SJSA1 (cell line): ENCODE measurements around the gene SLC30A1. TPM values are rescaled to one million over a fixed set of nuclear protein-coding genes. Genes with fewer than 3 reads are reported as not detected.

ENCODE experiments used
- DNase-seq, 2 experiments: peaks; one replicate each; pipeline ENCODE4 v3.0.0-alpha.2; 2015 to 2020; ENCODE audit warnings: low spot score in 2 of 2, low read depth in 1 of 2
- H3K27ac ChIP-seq: fragments of 250-450 bp; sonication (Bioruptor Pico); 2 replicates; pipeline ENCODE4 v1.5.1; 2020; ENCODE audit warnings: mild to moderate bottlenecking, moderate library complexity
- H3K27me3 ChIP-seq: fragments of 250-450 bp; sonication (Bioruptor Pico); replicated peaks from 2 replicates; pipeline ENCODE4 v1.5.1; 2020; ENCODE audit warnings: mild to moderate bottlenecking, moderate library complexity
- H3K36me3 ChIP-seq: fragments of 250-450 bp; sonication (Bioruptor Pico); 2 replicates; pipeline ENCODE4 v1.5.1; 2020; ENCODE audit warnings: mild to moderate bottlenecking
- H3K4me1 ChIP-seq: fragments of 250-450 bp; sonication (Bioruptor Pico); replicated peaks from 2 replicates; pipeline ENCODE4 v1.6.1; 2021; ENCODE audit warnings: mild to moderate bottlenecking
- H3K4me3 ChIP-seq: fragments of 250-450 bp; sonication (Bioruptor Pico); 2 replicates; pipeline ENCODE4 v1.5.1; 2020; ENCODE audit warnings: mild to moderate bottlenecking
- H3K9me3 ChIP-seq: fragments of 250-450 bp; sonication (Bioruptor Pico); replicated peaks from 2 replicates; pipeline ENCODE4 v1.5.1; 2020; ENCODE audit warnings: mild to moderate bottlenecking
- total RNA-seq: library from RNA; depleted of rRNA; stranded (reverse); fragments of >200 nt; shearing (Covaris generic); gene quantifications from 2 replicates; pipeline ENCODE4 v1.2.3, GENCODE V29; 2014

The SLC30A1 gene
- total RNA-seq, 1 experiment from 2014 or later, result 14.5 TPM

DNA sequence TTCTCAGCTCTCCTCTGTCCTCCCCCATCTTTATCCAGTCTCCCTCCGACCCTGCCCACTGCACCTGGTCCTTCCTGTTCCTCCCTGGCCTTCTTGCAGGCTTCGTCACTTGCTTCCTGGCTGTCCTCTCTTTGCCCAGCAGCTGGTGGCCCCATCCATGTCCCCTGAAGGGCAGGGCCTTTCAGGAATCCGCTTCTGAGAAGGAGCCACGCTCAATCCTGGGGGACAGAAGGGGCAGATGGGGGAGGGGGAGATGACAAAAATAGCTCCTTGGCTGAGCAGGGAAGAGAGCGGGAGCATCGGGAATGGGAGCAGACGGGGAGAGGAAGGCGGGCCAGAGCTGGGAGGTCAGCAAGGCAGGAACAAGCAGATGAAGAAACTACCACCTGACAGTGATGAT, 40.7 kb downstream of the SLC30A1 start:
- no peaks in the 10 kb centered on the region for H3K36me3 ChIP-seq
- DNase-seq, result no peak
- no peak overlapping the region for H3K27ac ChIP-seq
- no peaks in the 10 kb centered on the region for H3K27me3 ChIP-seq
- no peaks in the 10 kb centered on the region for H3K9me3 ChIP-seq
- H3K4me3 ChIP-seq, result no peak overlapping the region
- H3K4me1 ChIP-seq, result no peaks in the 10 kb centered on the region

DNA sequence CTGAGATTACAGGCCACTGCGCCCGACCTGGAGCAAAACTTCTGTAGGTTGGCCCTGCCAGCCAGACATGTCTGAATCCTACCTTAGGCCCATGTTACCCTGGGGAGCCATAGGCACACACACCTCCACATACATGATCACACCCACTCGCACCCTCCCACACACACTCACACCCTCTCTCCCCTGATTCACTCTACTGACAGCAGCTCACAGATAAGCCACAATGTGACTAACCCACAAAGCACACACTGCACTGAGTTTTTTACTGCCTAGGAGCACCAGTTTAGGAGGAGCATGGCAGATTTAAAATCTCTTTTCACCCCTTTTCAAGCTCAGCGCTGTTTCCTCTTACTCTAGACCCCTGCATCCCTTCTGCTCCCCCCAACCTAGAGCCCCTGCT, 41.7 kb downstream of the SLC30A1 start:
- H3K27me3 ChIP-seq, result no peaks in the 10 kb centered on the region
- H3K4me1 ChIP-seq, result no peaks in the 10 kb centered on the region
- no peaks in the 10 kb centered on the region for H3K36me3 ChIP-seq
- H3K9me3 ChIP-seq, result no peaks in the 10 kb centered on the region
- no peak overlapping the region for H3K27ac ChIP-seq
- no peak for DNase-seq
- no peak overlapping the region for H3K4me3 ChIP-seq

DNA sequence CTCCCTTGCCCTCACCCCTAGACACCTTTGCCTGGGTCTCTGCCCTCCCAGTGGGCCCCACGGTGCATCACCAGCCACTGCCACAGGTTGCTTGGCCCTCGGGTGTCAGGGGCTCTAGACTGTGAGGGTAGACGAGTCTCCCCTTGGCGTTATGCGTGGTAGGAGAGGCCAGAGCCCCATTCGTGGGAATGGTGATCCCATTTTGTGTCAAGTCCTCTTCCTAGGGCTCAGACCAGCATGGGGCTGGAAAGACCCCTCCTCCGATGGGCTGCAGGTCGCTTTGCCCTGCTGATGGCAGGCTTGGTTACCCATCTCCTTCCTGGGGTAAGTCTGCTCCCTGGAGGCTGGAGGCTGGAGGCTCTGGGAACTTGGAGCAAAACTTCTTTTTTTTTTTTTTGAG, 42.4 kb downstream of the SLC30A1 start:
- DNase-seq, result no peak
- Histone ChIP-seq H3K27ac (no peak overlapping the region), H3K27me3 (no peaks in the 10 kb centered on the region), H3K4me3 (no peak overlapping the region), H3K4me1 (no peaks in the 10 kb centered on the region), H3K9me3 (no peaks in the 10 kb centered on the region), H3K36me3 (no peaks in the 10 kb centered on the region)

DNA sequence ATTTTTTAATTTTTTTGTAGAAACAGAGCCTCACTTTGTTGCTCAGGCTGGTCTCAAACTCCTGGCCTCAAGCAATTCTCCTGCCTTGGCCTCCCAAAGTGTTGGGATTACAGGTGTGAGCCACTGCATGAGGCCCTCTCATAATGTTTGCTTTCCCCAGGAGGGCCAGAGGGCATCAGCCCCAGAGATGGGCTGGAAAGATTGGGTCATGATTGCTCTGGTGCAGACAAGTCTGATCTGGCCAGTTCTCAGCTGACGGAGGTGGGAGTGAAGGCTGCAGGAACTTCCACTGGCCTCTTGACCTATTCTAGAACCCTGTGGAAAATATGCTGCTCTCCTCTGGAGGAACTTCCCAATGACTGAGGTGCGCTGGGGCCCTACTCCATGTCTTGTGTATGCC, 43.6 kb downstream of the SLC30A1 start:
- H3K4me3 ChIP-seq, result no peak overlapping the region
- no peaks in the 10 kb centered on the region for H3K4me1 ChIP-seq
- H3K36me3 ChIP-seq, result no peaks in the 10 kb centered on the region
- H3K9me3 ChIP-seq, result no peaks in the 10 kb centered on the region
- no peak for DNase-seq
- no peaks in the 10 kb centered on the region for H3K27me3 ChIP-seq
- no peak overlapping the region for H3K27ac ChIP-seq

DNA sequence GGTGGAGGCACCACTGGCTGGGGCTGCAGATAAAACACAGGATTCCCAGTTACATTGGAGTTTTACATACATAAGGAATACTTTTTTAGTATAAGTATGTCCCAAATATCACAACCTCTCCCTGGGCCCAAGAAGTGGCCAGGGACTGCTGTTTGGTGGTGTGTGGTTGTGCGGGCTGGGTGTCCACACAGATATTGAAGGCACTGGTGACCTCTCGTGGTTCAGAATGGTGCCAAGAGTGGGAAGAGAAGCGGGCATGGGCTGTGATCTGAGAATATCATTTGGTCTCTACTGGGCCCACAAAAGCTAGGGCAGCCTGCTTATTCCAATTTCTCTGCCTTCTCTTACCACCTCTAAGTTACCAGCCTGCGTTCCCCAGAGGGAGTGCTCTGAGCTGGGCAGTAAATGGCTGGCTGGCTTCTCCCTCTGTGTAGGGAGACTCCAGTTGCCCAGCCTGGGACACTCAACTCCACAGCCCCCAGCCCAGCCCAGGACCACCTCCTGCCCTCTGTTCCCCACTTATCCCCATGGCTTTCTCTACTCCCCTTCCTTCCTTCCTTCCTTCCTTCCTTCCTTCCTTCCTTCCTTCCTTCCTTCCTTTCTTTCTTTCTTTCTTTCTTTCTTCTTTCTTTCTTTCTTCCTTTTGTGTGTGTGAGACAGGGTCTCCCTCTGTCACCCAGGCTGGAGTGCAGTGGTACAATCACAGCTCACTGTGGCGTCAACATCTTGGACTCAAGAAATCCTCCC, 44.2 kb downstream of the SLC30A1 start:
- Histone ChIP-seq H3K27ac (no peak overlapping the region), H3K4me1 (no peaks in the 10 kb centered on the region), H3K27me3 (no peaks in the 10 kb centered on the region), H3K36me3 (no peaks in the 10 kb centered on the region), H3K4me3 (no peak overlapping the region), H3K9me3 (no peaks in the 10 kb centered on the region)
- DNase-seq, result no peak

DNA sequence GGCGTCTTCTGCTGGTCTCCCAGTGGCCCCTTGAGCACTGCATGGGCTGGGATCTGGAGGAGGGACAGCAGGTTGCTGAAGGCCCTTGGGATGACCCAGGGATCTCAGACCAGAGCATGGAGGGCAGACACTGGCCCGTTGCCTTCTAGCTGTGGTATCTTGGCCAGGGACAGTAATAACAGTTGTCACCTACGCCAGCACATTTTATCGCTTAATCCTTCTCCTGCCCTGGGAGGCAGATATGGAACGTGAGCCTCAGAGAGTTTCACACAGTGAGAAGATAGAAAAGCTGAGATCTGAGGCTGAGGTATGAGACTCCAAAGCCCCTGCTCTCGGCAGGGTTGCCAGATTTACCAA, 46.9 kb downstream of the SLC30A1 start:
- H3K9me3 ChIP-seq, result no peaks in the 10 kb centered on the region
- DNase-seq, result no peak

DNA sequence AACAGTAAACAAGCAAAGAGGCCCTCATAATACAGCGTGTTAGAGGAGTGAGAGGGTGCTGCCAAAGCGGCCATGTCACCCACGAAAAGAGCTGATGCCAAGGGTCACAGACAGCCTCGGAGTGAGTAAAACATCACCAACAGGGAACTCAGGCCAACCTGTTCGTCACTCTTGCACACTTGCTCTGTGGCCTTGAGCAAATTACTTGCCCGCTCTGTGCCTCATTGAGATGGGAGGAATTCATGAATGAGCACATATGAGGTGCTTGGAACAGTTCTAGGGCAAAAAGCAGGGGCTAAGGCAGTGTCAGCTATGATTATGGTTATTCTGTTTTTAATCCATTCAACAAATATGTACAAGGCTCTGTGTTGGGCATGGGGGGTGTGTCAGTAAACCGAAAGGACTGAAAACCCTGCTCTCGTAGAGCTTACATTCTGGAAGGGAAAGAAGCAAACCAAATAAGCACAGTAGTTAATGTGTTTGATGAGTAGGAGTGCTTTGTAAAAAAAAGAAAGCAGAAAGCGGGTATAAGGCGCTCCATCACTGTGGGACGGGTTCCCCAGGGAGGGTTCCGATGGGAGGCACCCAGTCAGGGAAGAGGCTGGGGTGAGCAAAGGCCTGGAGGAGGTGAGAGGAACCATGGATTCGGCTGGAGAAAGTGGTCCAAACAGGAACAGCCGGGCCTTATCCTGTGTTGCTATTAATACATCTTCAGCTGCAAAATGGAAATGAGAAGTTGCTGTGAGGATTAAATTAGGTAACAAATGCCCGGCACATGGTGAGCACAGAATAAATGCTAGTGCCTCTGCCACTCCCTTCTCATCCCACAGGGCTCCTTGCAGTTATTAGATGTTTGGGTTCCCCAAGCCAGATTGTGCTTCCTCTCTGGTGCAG, 47.5 kb downstream of the SLC30A1 start:
- H3K9me3 ChIP-seq, result no peaks in the 10 kb centered on the region
- H3K27ac ChIP-seq, result no peak overlapping the region
- H3K4me3 ChIP-seq, result no peak overlapping the region
- DNase-seq, result no peak
- no peaks in the 10 kb centered on the region for H3K27me3 ChIP-seq
- H3K4me1 ChIP-seq, result no peaks in the 10 kb centered on the region
- no peaks in the 10 kb centered on the region for H3K36me3 ChIP-seq

More for the DNA sequence above, 46.9 kb downstream of the SLC30A1 start:
- H3K4me3 ChIP-seq, result no peak overlapping the region
- no peaks in the 10 kb centered on the region for H3K27me3 ChIP-seq
- no peaks in the 10 kb centered on the region for H3K4me1 ChIP-seq
- no peaks in the 10 kb centered on the region for H3K36me3 ChIP-seq
- H3K27ac ChIP-seq, result no peak overlapping the region

DNA sequence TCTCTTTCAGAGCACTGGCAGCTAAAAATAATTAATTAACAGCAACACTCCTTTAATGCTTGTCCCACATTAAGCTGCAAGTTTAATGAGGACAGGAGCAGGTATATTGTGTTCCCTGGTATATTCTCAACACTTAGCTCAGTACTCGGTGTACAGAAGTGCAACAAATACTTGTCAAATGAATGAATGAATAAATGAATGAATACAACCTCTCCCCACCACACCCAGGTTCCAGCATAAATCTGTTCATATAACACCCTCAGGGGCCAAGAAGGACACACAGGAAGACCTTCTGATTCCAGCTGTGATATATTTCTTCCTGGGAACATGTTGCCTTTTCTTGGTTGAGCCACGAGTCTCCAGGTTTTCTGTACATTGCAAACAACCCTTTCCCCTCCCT, 48.9 kb downstream of the SLC30A1 start:
- no peaks in the 10 kb centered on the region for H3K9me3 ChIP-seq
- H3K27ac ChIP-seq, result no peak overlapping the region
- no peaks in the 10 kb centered on the region for H3K27me3 ChIP-seq
- no peaks in the 10 kb centered on the region for H3K36me3 ChIP-seq
- no peak overlapping the region for H3K4me3 ChIP-seq
- no peaks in the 10 kb centered on the region for H3K4me1 ChIP-seq
- DNase-seq, result no peak

DNA sequence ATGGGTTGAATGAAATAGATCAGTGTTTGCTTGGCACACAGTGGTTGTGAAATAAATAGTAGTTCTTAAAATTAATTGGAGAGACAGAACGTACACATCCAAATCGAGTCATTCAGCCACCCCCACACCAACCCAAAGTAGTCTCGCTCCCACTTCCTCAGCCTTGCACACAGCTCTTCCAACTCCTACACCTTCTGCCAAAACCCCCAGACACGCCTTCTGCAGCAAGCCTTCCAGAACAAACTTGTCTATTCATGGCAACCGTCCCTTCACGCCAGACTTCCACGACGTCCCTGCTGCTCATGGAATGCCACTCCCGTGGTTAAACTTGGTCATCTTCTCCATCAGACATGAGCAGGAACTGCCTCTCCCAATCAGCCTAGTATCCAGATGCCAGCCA, 49.5 kb downstream of the SLC30A1 start:
- H3K36me3 ChIP-seq, result no peaks in the 10 kb centered on the region
- H3K27ac ChIP-seq, result no peak overlapping the region

DNA sequence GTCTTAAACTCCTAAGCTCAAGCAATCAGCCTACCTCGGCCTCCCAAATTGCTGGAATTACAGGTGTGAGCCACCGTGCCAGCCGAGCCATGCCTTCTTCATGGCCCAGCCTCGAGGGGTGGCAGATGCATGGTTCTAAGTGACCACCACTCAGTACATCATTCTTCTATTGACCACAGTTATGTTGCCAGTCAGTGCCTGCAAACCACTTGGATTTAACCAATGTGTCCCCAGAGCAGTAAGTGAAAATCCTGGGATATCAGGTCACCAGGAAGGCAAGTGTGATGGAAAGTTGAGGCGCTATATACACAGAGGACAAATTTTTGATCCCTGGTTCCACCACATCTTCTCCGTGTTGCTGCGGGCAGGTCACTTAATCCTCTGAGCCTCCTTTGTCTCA, 50.0 kb downstream of the SLC30A1 start:
- H3K27ac ChIP-seq, result no peak overlapping the region
- H3K4me3 ChIP-seq, result no peak overlapping the region
- no peak for DNase-seq

More for the DNA sequence above, 49.5 kb downstream of the SLC30A1 start:
- no peak for DNase-seq
- no peak overlapping the region for H3K4me3 ChIP-seq
- H3K9me3 ChIP-seq, result no peaks in the 10 kb centered on the region
- H3K27me3 ChIP-seq, result no peaks in the 10 kb centered on the region
- H3K4me1 ChIP-seq, result no peaks in the 10 kb centered on the region

DNA sequence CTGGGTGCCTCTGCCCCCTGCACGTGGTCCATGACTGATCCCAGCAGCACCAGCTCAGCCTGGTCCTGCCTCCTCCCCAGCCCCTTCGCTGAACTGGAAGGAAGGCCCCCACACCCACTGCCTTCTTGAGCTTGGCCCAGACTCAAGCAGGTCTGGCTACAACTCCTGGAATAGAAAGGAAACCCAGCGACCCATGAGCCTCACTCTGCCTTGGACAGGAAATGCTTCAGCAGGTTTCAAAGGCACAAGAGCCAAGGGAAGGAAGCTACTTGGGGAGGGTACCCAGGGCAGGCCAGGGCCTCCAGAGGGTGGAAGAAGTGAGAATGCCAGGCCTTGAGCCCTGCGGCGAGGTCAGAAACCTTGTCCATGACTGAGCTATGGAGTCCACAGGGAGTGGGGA, 51.1 kb downstream of the SLC30A1 start:
- no peaks in the 10 kb centered on the region for H3K9me3 ChIP-seq
- H3K4me3 ChIP-seq, result no peak overlapping the region
- H3K27me3 ChIP-seq, result no peaks in the 10 kb centered on the region
- H3K36me3 ChIP-seq, result no peaks in the 10 kb centered on the region
- H3K27ac ChIP-seq, result no peak overlapping the region
- DNase-seq, result no peak
- H3K4me1 ChIP-seq, result no peaks in the 10 kb centered on the region

More for the DNA sequence above, 50.0 kb downstream of the SLC30A1 start:
- Histone ChIP-seq H3K9me3 (no peaks in the 10 kb centered on the region), H3K4me1 (no peaks in the 10 kb centered on the region), H3K27me3 (no peaks in the 10 kb centered on the region), H3K36me3 (no peaks in the 10 kb centered on the region)

DNA sequence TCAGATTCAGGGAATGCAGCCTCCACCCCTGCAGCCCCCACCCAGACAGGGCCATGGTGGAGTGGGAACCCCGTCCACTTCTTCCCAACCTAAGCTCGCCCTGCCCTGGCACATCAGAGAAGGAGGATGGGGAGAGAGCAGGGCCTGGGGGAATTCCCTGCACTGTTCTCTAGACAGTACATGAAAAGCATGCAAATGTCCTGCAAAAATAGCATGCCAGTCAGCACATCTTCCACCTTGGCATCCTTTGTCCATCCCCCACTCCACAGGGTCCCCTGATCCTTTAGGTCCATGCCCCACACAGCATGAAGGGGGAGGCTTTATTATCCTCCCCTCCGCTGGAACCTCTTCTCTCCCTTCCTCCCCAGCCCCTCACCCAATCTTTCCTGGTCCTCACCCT, 52.0 kb downstream of the SLC30A1 start:
- Histone ChIP-seq H3K27me3 (no peaks in the 10 kb centered on the region), H3K4me3 (no peak overlapping the region), H3K36me3 (no peaks in the 10 kb centered on the region), H3K9me3 (no peaks in the 10 kb centered on the region), H3K4me1 (no peaks in the 10 kb centered on the region), H3K27ac (no peak overlapping the region)
- DNase-seq, result no peak

DNA sequence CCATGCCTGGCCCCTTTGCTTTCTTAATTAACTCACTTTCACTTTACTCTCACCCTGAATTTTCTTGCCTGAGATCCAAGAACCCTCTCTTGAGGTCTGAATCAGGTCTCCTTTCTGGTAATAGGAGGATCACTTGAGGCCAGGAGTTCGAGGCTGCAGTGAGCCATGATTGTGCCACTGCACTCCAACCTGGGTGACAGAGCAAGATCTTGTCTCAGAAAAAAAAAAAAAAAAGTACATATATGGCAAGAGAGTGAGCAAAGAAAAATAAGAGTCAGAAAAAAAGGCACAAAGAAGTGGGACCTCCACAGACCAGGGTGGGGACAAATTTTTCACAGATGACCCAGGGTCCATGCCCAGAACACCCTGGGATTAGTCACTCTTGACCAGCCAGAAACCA, 52.9 kb downstream of the SLC30A1 start:
- no peaks in the 10 kb centered on the region for H3K9me3 ChIP-seq
- H3K27ac ChIP-seq, result no peak overlapping the region
- H3K36me3 ChIP-seq, result no peaks in the 10 kb centered on the region
- DNase-seq, result no peak
- no peak overlapping the region for H3K4me3 ChIP-seq
- H3K27me3 ChIP-seq, result no peaks in the 10 kb centered on the region
- no peaks in the 10 kb centered on the region for H3K4me1 ChIP-seq

DNA sequence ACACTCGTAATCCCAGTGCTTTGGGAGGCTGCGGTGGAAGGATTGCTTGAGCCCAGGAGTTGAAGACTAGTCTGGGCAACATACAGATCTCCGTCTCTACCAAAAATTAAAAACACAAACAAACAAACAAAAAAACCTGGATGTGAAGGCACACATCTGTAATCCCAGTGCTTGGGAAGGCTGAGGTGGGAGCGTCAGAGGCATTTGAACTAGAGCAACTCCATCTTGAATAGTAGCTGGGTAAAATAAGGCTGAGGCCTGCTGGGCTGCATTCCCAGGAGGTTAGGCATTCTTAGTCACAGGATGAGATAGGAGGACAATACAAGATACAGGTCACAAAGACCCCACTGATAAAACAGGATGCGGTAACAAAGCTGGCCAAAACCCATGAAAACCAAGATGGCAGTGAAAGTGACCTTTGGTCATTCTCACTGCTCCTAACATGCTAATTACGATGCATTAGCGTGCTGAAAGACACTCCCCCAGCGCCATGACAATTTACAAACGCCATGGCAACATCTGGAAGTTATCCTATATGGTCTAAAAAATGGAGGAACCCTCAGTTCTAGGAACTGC, 53.8 kb downstream of the SLC30A1 start:
- Histone ChIP-seq H3K4me3 (no peak overlapping the region), H3K36me3 (no peaks in the 10 kb centered on the region), H3K4me1 (no peaks in the 10 kb centered on the region), H3K27me3 (no peaks in the 10 kb centered on the region), H3K9me3 (no peaks in the 10 kb centered on the region), H3K27ac (no peak overlapping the region)
- no peak for DNase-seq
